Endodermal cell (in vitro differentiated cells): Measurements from ENCODE around the gene KCNQ1. TPM values are rescaled to one million over a fixed set of nuclear protein-coding genes. Genes with fewer than 3 reads are reported as not detected.

Experiments used
- DNase-seq: peaks from one replicate; pipeline ENCODE4 v3.0.0-alpha.2; 2017
- H3K27ac ChIP-seq: 2 replicates; pipeline ENCODE4 v1.5.1; 2013; ENCODE audit warnings: mild to moderate bottlenecking, low read depth, low read length, moderate library complexity
- H3K27me3 ChIP-seq: 2 replicates; pipeline ENCODE4 v1.6.1; 2013; ENCODE audit warnings: mild to moderate bottlenecking, low read length, moderate library complexity; ENCODE audit not compliant: insufficient read depth, control insufficient read depth, poor library complexity, severe bottlenecking
- H3K36me3 ChIP-seq: 2 replicates; pipeline ENCODE4 v1.7.0; 2013; ENCODE audit warnings: mild to moderate bottlenecking, low read length, moderate library complexity; ENCODE audit not compliant: control insufficient read depth, insufficient read depth
- H3K4me1 ChIP-seq: one replicate; pipeline ENCODE4 v1.7.0; 2013; ENCODE audit warnings: low read length; ENCODE audit not compliant: control insufficient read depth, insufficient read depth
- H3K4me3 ChIP-seq: 2 replicates; pipeline ENCODE4 v1.5.1; 2013; ENCODE audit warnings: mild to moderate bottlenecking, low read length, moderate library complexity
- H3K9ac ChIP-seq: 2 replicates; pipeline ENCODE4 v1.6.1; 2013; ENCODE audit warnings: mild to moderate bottlenecking, low read length, moderate library complexity; ENCODE audit not compliant: poor library complexity, severe bottlenecking; ENCODE audit errors: extremely low read depth
- H3K9me3 ChIP-seq: 2 replicates; pipeline ENCODE4 v1.6.1; 2013; ENCODE audit warnings: mild to moderate bottlenecking, low read length, moderate library complexity; ENCODE audit not compliant: control insufficient read depth
- H3K27ac Mint-ChIP-seq: 2 replicates; pipeline ENCODE4 v1.8.0; 2020; ENCODE audit warnings: mixed read lengths
- H3K27me3 Mint-ChIP-seq: 2 replicates; pipeline ENCODE4 v1.8.0; 2021; ENCODE audit warnings: mild to moderate bottlenecking, mixed read lengths; ENCODE audit not compliant: insufficient read depth
- H3K36me3 Mint-ChIP-seq: 2 replicates; pipeline ENCODE4 v1.8.0; 2020; ENCODE audit warnings: low read depth, mixed read lengths
- H3K4me1 Mint-ChIP-seq: 2 replicates; pipeline ENCODE4 v1.8.0; 2020; ENCODE audit warnings: mixed read lengths
- H3K4me3 Mint-ChIP-seq: 2 replicates; pipeline ENCODE4 v1.8.0; 2020; ENCODE audit warnings: mild to moderate bottlenecking, moderate library complexity, mixed read lengths
- H3K9me3 Mint-ChIP-seq: 2 replicates; pipeline ENCODE4 v1.8.0; 2020; ENCODE audit warnings: mild to moderate bottlenecking, mixed read lengths
- WGBS, 2 experiments: methylation state at CpG; one replicate each; pipeline versions ENCODE4 v1.1.5 to v1.1.7; 2013; ENCODE audit warnings: missing lambda C conversion rate in 2 of 2, mixed read lengths in 1 of 2; ENCODE audit not compliant: insufficient coverage in 1 of 2, insufficient read length in 1 of 2; 5-methylcytosine and 5-hydroxymethylcytosine counted together
- total RNA-seq, 2 donors: library from RNA; stranded (reverse); fragmentation: NEBNext Ultra II Directional in 1 of 2; extraction: Animal tissue kit (Norgen Biotek cat#: 25700) in 1 of 2; gene quantifications; 2 replicates in 1 of 2; 3 replicates in 1 of 2; pipeline ENCODE4 v1.2.1, GENCODE V29; 2021
- TF ChIP-seq, protein P1 (sequence below): fragments of 200-600 bp; sonication (generic); conservative IDR thresholded peaks from 2 replicates; pipeline ENCODE4 v1.5.0; 2021; ENCODE audit warnings: antibody characterized with exemption, mild to moderate bottlenecking

KCNQ1 gene
- total RNA-seq, 2 donors from 2014 or later: 1.8 to 3.5 TPM

DNA sequence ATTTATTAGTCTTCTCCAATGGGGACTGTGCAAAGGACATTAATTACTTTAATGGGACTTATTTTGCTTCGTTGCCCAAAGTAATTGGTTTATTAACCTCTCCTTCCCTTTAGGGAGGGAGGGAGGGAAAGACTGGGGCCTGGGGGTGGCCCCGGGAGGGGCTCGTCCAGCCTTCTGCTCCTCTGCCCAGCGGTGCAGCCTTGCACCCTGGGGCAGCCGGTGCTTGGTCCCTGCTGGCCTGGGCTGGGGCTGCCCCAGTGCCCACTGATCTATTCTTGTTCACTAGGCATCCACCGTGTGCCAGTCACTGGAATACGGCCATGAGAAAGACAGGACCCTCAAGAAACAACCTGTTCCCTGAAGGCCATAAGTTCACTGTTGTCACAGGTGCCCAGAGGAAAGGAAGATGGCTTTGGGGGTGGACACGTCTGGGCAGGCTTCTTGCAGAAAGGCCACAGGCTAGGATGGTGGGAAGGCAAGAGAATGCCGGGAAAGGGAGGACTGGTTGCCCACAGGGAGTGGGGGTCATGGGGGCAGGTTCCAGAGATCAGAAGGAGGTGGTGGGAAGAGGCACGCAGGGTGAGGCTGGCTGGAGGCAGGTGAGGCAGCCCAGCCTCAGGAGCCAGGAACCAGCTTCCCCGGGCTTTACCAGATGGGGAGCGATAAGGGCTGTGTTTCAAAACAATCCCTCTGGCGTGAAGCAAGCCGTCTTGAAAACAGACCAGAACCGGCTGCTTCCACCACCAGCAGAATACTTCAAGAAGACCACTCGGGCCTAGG, 302.6 kb downstream of the KCNQ1 start:
- Histone ChIP-seq H3K9ac (no peak overlapping the region), H3K36me3 (no peaks in the 10 kb centered on the region), H3K27ac (no peak overlapping the region), H3K27me3 (peaks cover 4% of the 10 kb centered on the region), H3K4me3 (no peak overlapping the region), H3K4me1 (no peaks in the 10 kb centered on the region), H3K9me3 (no peaks in the 10 kb centered on the region)
- H3K9me3 Mint-ChIP-seq: no peaks in the 10 kb centered on the region
- H3K4me1 Mint-ChIP-seq: peaks cover 10% of the 10 kb centered on the region
- H3K27ac Mint-ChIP-seq: peak overlapping the region; percentile 8
- H3K27me3 Mint-ChIP-seq: peaks cover 54% of the 10 kb centered on the region
- TF ChIP-seq, protein P1, sequence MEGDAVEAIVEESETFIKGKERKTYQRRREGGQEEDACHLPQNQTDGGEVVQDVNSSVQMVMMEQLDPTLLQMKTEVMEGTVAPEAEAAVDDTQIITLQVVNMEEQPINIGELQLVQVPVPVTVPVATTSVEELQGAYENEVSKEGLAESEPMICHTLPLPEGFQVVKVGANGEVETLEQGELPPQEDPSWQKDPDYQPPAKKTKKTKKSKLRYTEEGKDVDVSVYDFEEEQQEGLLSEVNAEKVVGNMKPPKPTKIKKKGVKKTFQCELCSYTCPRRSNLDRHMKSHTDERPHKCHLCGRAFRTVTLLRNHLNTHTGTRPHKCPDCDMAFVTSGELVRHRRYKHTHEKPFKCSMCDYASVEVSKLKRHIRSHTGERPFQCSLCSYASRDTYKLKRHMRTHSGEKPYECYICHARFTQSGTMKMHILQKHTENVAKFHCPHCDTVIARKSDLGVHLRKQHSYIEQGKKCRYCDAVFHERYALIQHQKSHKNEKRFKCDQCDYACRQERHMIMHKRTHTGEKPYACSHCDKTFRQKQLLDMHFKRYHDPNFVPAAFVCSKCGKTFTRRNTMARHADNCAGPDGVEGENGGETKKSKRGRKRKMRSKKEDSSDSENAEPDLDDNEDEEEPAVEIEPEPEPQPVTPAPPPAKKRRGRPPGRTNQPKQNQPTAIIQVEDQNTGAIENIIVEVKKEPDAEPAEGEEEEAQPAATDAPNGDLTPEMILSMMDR: no peak
- no peak for DNase-seq
- no peaks in the 10 kb centered on the region for H3K36me3 Mint-ChIP-seq
- no peak overlapping the region for H3K4me3 Mint-ChIP-seq
- WGBS, 2 experiments: 89% methylated on average over 8 to 16 of the region's 16 CpGs

DNA sequence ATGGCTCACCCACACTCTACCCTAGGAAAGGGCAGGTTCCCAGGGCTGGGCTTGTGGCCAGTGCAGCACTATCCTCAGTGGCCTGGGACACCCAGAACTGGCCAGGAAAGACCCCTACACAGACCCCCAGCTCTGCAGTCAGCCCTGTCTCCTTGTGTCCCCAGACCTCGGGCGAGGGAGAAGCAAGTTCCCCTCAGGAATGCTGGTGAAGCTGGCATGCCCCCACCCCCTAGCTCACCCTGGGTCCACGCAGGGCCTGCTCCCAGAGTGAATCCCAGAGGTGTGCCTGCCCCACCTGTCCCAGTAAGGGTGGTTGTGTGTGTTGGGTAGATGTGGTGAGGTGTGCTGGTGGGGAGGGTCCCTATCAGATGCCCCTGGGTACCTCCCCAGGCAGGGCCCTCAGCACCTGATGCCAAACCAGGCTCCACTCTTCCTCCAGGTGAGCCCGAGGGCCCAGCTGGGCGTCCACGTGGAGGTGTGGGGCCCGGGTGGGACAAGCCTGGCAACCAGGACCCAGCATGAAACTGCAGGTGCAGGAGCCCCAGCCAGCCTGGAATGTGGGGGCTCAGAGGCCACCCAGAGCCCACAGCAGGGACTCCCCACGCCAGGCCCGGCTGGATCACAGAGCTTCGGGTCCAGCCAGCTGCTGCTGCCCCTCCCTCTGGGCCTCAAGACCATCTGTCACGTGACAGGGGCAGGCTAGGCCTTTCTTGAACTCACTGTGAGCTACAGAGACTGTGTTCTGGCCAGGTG, 303.4 kb downstream of the KCNQ1 start:
- Histone ChIP-seq H3K4me3 (no peak overlapping the region), H3K27ac (no peak overlapping the region), H3K4me1 (no peaks in the 10 kb centered on the region), H3K36me3 (no peaks in the 10 kb centered on the region), H3K27me3 (peaks cover 5% of the 10 kb centered on the region), H3K9ac (no peak overlapping the region), H3K9me3 (no peaks in the 10 kb centered on the region)
- Mint-ChIP-seq H3K4me1 (peaks cover 5% of the 10 kb centered on the region), H3K9me3 (no peaks in the 10 kb centered on the region), H3K27me3 (peaks cover 62% of the 10 kb centered on the region), H3K27ac (no peak overlapping the region), H3K4me3 (no peak overlapping the region), H3K36me3 (no peaks in the 10 kb centered on the region)
- WGBS, 2 experiments: 86 to 98% methylated on average over 6 to 11 of the region's 11 CpGs
- no peak for DNase-seq
- TF ChIP-seq, protein P1: no peak

DNA sequence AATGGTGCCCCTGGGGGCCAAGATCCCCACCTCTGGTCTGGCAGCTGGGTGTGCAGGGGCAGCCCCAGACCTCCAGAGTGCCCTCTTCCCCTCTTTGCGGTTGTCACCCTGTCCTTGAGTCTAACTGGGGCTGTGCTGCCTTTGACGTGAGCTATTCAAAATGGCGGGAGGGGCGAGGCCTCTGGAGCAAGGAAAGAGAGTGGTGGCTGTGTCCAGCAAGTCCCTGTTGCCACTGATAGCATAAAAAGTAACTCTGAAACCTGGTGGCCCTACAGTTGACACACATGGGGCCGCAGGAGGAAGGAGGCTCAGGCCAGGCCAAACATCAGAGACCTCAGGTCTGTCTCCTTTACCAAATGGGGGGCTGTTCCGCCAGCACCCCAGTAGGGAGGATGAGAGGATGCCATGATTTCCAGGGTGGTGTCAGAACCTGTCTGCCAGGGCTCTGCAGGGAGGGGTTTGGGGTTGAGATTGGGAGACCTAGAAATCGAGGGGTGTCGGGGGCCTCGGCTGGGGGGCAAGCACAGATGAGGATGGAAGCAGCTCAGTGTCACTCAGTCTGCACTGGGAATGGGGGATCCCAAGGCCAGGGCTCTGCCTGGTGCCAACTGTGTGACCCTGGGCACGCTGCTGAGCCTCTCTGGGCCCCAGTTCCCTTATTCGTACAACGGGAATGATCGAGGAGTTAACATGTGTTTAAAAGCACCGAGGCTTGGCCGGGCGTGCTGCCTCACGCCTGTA, 304.2 kb downstream of the KCNQ1 start:
- Mint-ChIP-seq H3K9me3 (no peaks in the 10 kb centered on the region), H3K27ac (no peak overlapping the region), H3K4me3 (no peak overlapping the region), H3K4me1 (peaks cover 5% of the 10 kb centered on the region), H3K36me3 (no peaks in the 10 kb centered on the region), H3K27me3 (peaks cover 66% of the 10 kb centered on the region)
- Histone ChIP-seq H3K9me3 (no peaks in the 10 kb centered on the region), H3K4me1 (no peaks in the 10 kb centered on the region), H3K27me3 (peaks cover 5% of the 10 kb centered on the region), H3K36me3 (no peaks in the 10 kb centered on the region), H3K4me3 (no peak overlapping the region), H3K27ac (no peak overlapping the region), H3K9ac (no peak overlapping the region)
- TF ChIP-seq, protein P1: no peak
- 83 to 95% methylated on average over 8 to 17 of the region's 17 CpGs for WGBS, 2 experiments
- no peak for DNase-seq
